ENCODE data around the gene DIPK1A. TPM values are rescaled to one million over a fixed set of nuclear protein-coding genes. Genes with fewer than 3 reads are reported as not detected.

DIPK1A gene
- total RNA-seq, 2 donors from 2014 or later: 14.3 to 14.4 TPM

GRCh38 chr1:92831762-92832536, 129.3 kb downstream of the DIPK1A start, which contains the start of gene RPL5:
TSS of gene RPL5 (plus strand) at chr1:92832040. CDS start at chr1:92832115, 75 bp downstream.
- TF ChIP-seq CTCF (IDR thresholded peaks at IDR 0.05): peak; percentile 94
- H3K4me3 ChIP-seq: peak within 1 kb of the TSS; percentile 83
- H3K27me3 ChIP-seq: no peaks in the 10 kb centered on the region
- no peaks in the 10 kb centered on the region for H3K36me3 ChIP-seq
- peaks cover 10% of the 10 kb centered on the region for H3K4me1 ChIP-seq
- H3K27ac ChIP-seq: peak within 1 kb of the TSS; percentile 77
- peak within 1 kb of the TSS; percentile 92 to 99 for H3K9ac ChIP-seq (ENCODE audit: low read depth in 2 of 2, low read length in 2 of 2)
- intact Hi-C loops (cut with DNase I): no loop called here
- no peaks in the 10 kb centered on the region for H3K9me3 ChIP-seq
- DNase-seq: peak; percentile 98

GRCh38 chr1:92831368-92831761, 129.9 kb downstream of the DIPK1A start:
- no peak for TF ChIP-seq CTCF (IDR thresholded peaks at IDR 0.05)
- H3K27me3 ChIP-seq: no peaks in the 10 kb centered on the region
- H3K4me3 ChIP-seq: no peak overlapping the region
- intact Hi-C loops (cut with DNase I): no loop called here
- H3K4me1 ChIP-seq: peaks cover 10% of the 10 kb centered on the region
- DNase-seq: no peak
- no peaks in the 10 kb centered on the region for H3K9me3 ChIP-seq
- no peak overlapping the region for H3K9ac ChIP-seq (ENCODE audit: low read depth in 2 of 2, low read length in 2 of 2)
- no peaks in the 10 kb centered on the region for H3K36me3 ChIP-seq
- no peak overlapping the region for H3K27ac ChIP-seq

DNA sequence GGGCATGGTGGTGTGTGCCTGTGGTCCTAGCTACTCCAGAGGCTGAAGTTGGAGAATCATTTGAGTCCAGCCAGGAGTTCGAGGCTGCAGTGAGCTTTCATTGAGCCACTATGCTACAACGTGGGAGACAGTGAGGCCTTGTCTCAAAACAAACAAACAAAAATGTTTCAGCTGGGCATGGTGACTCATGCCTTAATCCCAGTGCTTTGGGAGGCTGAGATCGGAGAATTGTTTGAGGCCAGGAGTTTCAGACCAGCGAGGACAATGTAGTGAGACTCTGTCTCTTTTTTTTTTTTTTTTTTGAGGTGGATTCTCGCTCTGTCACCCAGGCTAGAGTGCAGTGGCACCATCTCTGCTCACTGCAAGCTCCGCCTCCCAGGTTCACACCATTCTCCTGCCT, 134.5 kb downstream of the DIPK1A start:
- no peak for TF ChIP-seq CTCF (IDR thresholded peaks at IDR 0.05)
- Histone ChIP-seq H3K9ac (ENCODE audit: low read depth in 2 of 2, low read length in 2 of 2) (no peak overlapping the region), H3K36me3 (no peaks in the 10 kb centered on the region), H3K27ac (no peak overlapping the region), H3K27me3 (no peaks in the 10 kb centered on the region), H3K4me3 (no peak overlapping the region), H3K4me1 (no peaks in the 10 kb centered on the region), H3K9me3 (no peaks in the 10 kb centered on the region)
- DNase-seq: no peak
- intact Hi-C loops (cut with DNase I): no loop called here

DNA sequence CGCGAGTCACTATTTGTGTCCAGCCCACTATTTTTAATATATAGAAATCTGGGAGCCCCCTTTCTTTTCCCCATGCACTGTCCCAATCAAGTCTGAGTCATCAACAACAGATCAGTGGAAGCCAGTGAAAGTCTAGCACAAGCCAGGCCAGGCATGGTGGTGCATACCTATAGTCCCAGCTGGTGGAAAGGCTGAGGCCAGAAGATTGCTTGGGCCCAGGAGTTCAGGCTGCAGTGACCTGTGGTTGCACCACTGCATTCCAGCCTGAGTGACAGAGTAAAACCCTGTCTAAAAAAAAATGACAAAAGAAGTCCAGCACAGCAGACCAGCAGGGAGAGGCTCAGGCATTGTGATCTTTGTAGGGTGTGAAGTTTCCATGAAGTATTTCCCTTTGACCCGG, 138.4 kb downstream of the DIPK1A start:
- intact Hi-C loops (cut with DNase I): no loop called here
- no peak overlapping the region for H3K9ac ChIP-seq (ENCODE audit: low read depth in 2 of 2, low read length in 2 of 2)
- no peak for DNase-seq

DNA sequence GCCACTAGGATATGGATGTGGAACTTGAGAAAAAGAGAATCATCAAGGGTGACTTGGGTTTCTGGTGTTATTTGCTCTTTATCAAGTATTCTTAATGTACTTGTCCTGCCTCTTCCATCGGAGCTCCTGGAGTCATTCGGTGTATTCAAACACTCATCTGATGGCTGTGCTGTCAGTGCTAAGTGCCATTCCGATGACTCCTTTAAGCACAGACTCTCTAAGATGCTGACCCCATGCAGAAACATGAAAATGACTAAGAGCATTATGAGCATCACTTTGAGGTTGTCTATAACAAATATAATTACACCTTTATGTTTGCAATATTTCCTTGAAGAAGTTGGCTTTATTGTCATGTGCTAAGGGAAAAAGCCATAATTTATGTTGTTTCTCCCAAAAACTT, 140.7 kb downstream of the DIPK1A start:
- H3K9ac ChIP-seq (ENCODE audit: low read depth in 2 of 2, low read length in 2 of 2): no peak overlapping the region
- intact Hi-C loops (cut with DNase I): no loop called here

More for the DNA sequence above, 138.4 kb downstream of the DIPK1A start:
- H3K36me3 ChIP-seq: no peaks in the 10 kb centered on the region
- H3K27me3 ChIP-seq: no peaks in the 10 kb centered on the region
- no peaks in the 10 kb centered on the region for H3K4me1 ChIP-seq
- H3K27ac ChIP-seq: no peak overlapping the region
- H3K4me3 ChIP-seq: no peak overlapping the region
- no peaks in the 10 kb centered on the region for H3K9me3 ChIP-seq
- TF ChIP-seq CTCF (IDR thresholded peaks at IDR 0.05): no peak

More for the DNA sequence above, 140.7 kb downstream of the DIPK1A start:
- Histone ChIP-seq H3K36me3 (no peaks in the 10 kb centered on the region), H3K4me3 (no peak overlapping the region), H3K9me3 (no peaks in the 10 kb centered on the region), H3K4me1 (no peaks in the 10 kb centered on the region), H3K27ac (no peak overlapping the region), H3K27me3 (no peaks in the 10 kb centered on the region)
- no peak for DNase-seq
- TF ChIP-seq CTCF (IDR thresholded peaks at IDR 0.05): no peak

All from colonic mucosa (tissue), 4 donors.